Thyroid gland (tissue), 4 donors: ENCODE data around the gene ZNF618. TPM values are rescaled to one million over a fixed set of nuclear protein-coding genes. Genes with fewer than 3 reads are reported as not detected.

Experiments
- DNase-seq, 2 donors: peaks; one replicate each; pipeline ENCODE4 v3.0.0-alpha.2; 2019
- H3K27ac ChIP-seq, 3 donors: fragments of 200-600 bp; sonication (generic); 1 replicate in 2 of 3; 2 replicates in 1 of 3; pipeline ENCODE4 v1.5.1; 2016 to 2019; ENCODE audit warnings: mild to moderate bottlenecking in 1 of 3, moderate library complexity in 1 of 3
- H3K27me3 ChIP-seq: fragments of 200-600 bp; sonication (generic); one replicate; pipeline ENCODE4 v1.5.1; 2019
- H3K36me3 ChIP-seq, 2 donors: fragments of 200-600 bp; sonication (generic); one replicate each; pipeline ENCODE4 v1.5.1; 2016 to 2019
- H3K4me1 ChIP-seq, 2 donors: fragments of 200-600 bp; sonication (generic); one replicate each; pipeline ENCODE4 v1.5.1; 2017 to 2019
- H3K4me3 ChIP-seq, 3 donors: fragments of 200-600 bp; sonication (generic); replicated peaks in 1 of 3; 1 replicate in 2 of 3; 2 replicates in 1 of 3; pipeline ENCODE4 v1.5.1; 2016; ENCODE audit warnings: mild to moderate bottlenecking in 1 of 3
- H3K9me3 ChIP-seq: fragments of 200-600 bp; sonication (generic); one replicate; pipeline ENCODE4 v1.5.1; 2017
- CTCF ChIP-seq, 6 experiments: fragments of 200-600 bp in 3 of 6; fragments of 450-650 bp in 3 of 6; sonication (generic) in 3 of 6; IDR thresholded peaks; one replicate each; pipeline ENCODE4 v1.5.1; 2016 to 2019; ENCODE audit warnings: antibody characterized with exemption in 6 of 6, mild to moderate bottlenecking in 2 of 6, inconsistent platforms in 1 of 6, moderate library complexity in 1 of 6
- POLR2A ChIP-seq, 2 donors: fragments of 450-650 bp; IDR thresholded peaks; one replicate each; pipeline ENCODE4 v1.6.1; 2017; ENCODE audit warnings: antibody characterized with exemption in 2 of 2, mild to moderate bottlenecking in 2 of 2, moderate library complexity in 1 of 2
- WGBS, 2 donors: methylation state at CpG; one replicate each; pipeline ENCODE4 v1.1.5; 2017; 5-methylcytosine and 5-hydroxymethylcytosine counted together
- intact Hi-C: fragments of 100-400 bp; cut with DNase I; formaldehyde crosslinking; loops from one replicate; pipeline ENCODE4 v1.15.1; 2023
- total RNA-seq, 4 donors: library from RNA; depleted of rRNA; stranded (reverse); fragments of >200 nt; gene quantifications; one replicate each; pipeline ENCODE4 v1.2.3, GENCODE V29; 2016

Gene ZNF618
- total RNA-seq, 4 donors from 2014 or later, result 9.9 to 17.5 (median 15.5) TPM

- intact Hi-C loops, result loop anchor here (10.0 kb wide), 1 partner anchor 117 kb away; the partner anchor contains the start of gene ZNF618
- H3K27ac ChIP-seq, result no peak overlapping the region
- H3K27me3 ChIP-seq, result no peaks in the 10 kb centered on the region
- H3K36me3 ChIP-seq, result no peaks in the 10 kb centered on the region
- WGBS, 2 donors, result 94 to 100% methylated on average over 3 of the region's 3 CpGs
- DNase-seq, result no peak
- peaks cover 34 to 50% of the 10 kb centered on the region in 2 donors for H3K4me1 ChIP-seq
- H3K9me3 ChIP-seq, result no peaks in the 10 kb centered on the region
- H3K4me3 ChIP-seq, result no peak overlapping the region
- TF ChIP-seq POLR2A (IDR thresholded peaks at IDR 0.05), result no peak
- no peak for TF ChIP-seq CTCF (IDR thresholded peaks at IDR 0.05)
Measured at GRCh38 chr9:113991714-113992113, 115.6 kb downstream of the ZNF618 start.

GRCh38 chr9:113992276-113992951, 116.3 kb downstream of the ZNF618 start:
- intact Hi-C loops, result loop anchor here (10.0 kb wide), 1 partner anchor 118 kb away; the partner anchor contains the start of gene ZNF618
- Histone ChIP-seq H3K9me3 (no peaks in the 10 kb centered on the region), H3K27me3 (no peaks in the 10 kb centered on the region), H3K36me3 (no peaks in the 10 kb centered on the region), H3K4me3 (no peak overlapping the region), H3K4me1 (peaks cover 34 to 53% of the 10 kb centered on the region in 2 donors), H3K27ac (no peak overlapping the region)
- 23 to 45% methylated on average over 10 to 15 of the region's 15 CpGs for WGBS, 2 donors
- no peak for TF ChIP-seq POLR2A (IDR thresholded peaks at IDR 0.05)
- no peak for TF ChIP-seq CTCF (IDR thresholded peaks at IDR 0.05)
- peak; percentile 81 to 91 for DNase-seq

- H3K27ac ChIP-seq, result no peak overlapping the region
Measured at GRCh38 chr9:113992994-113993393, 116.9 kb downstream of the ZNF618 start.

GRCh38 chr9:113993838-113994540, 117.9 kb downstream of the ZNF618 start:
- Histone ChIP-seq H3K27ac (peak overlapping the region in 1 of 3 donors; percentile 18), H3K9me3 (no peaks in the 10 kb centered on the region), H3K36me3 (no peaks in the 10 kb centered on the region), H3K4me1 (peaks cover 36 to 51% of the 10 kb centered on the region in 2 donors), H3K4me3 (no peak overlapping the region), H3K27me3 (no peaks in the 10 kb centered on the region)
- WGBS, 2 donors, result 17% methylated on average over 10 of the region's 14 CpGs
- DNase-seq, result peak; percentile 97 to 98
- intact Hi-C loops, result loop anchor here (10.0 kb wide), 1 partner anchor 119 kb away; the partner anchor contains the start of gene ZNF618
- TF ChIP-seq POLR2A (IDR thresholded peaks at IDR 0.05) (peak in 1 of 2 donors; percentile 17), CTCF (IDR thresholded peaks at IDR 0.05) (peak in 1 of 6 experiments; percentile 21)

More at GRCh38 chr9:113992994-113993393, 116.9 kb downstream of the ZNF618 start:
- intact Hi-C loops, result loop anchor here (10.0 kb wide), 1 partner anchor 118 kb away; the partner anchor contains the start of gene ZNF618
- Histone ChIP-seq H3K4me1 (peaks cover 36 to 58% of the 10 kb centered on the region in 2 donors), H3K9me3 (no peaks in the 10 kb centered on the region), H3K27me3 (no peaks in the 10 kb centered on the region), H3K36me3 (no peaks in the 10 kb centered on the region), H3K4me3 (no peak overlapping the region)
- DNase-seq, result no peak
- WGBS, 2 donors, result 72 to 80% methylated on average over 6 of the region's 6 CpGs
- TF ChIP-seq CTCF (IDR thresholded peaks at IDR 0.05) (no peak), POLR2A (IDR thresholded peaks at IDR 0.05) (no peak)
